Measurements from ENCODE around the gene AGAP2.

AGAP2 gene

GRCh38 chr12:57772429-57773322 is 34.1 kb upstream of the AGAP2 start, which contains the start of gene EEF1AKMT3:
EEF1AKMT3 (plus strand) TSS chr12:57772614; CDS start chr12:57772725, 111 bp downstream.
- TF ChIP-seq CTCF (conservative IDR thresholded peaks at IDR 0.05): no peak
- TF ChIP-seq ZFX (IDR thresholded peaks at IDR 0.05): peak; percentile 60; the same call in 1 of the 2 replicates

GRCh38 chr12:57771873-57772428 is 33.4 kb upstream of the AGAP2 start, which contains the start of gene METTL1:
METTL1 (minus strand) TSS chr12:57772105; CDS start chr12:57772083, 22 bp downstream.
- peak within 1 kb of the TSS; percentile 97 for H3K27ac ChIP-seq
- TF ChIP-seq CTCF (conservative IDR thresholded peaks at IDR 0.05) (no peak), ZFX (IDR thresholded peaks at IDR 0.05) (peak; percentile 67)

More at GRCh38 chr12:57772429-57773322, 34.1 kb upstream of the AGAP2 start, which contains the start of gene EEF1AKMT3:
- peak within 1 kb of the TSS; percentile 97 for H3K27ac ChIP-seq

- TF ChIP-seq ZFX (IDR thresholded peaks at IDR 0.05): no peak
- H3K27ac ChIP-seq: peak overlapping the region; percentile 97
Measured at GRCh38 chr12:57771236-57771872, 32.8 kb upstream of the AGAP2 start.

GRCh38 chr12:57770734-57771133 is 32.2 kb upstream of the AGAP2 start:
- peak overlapping the region; percentile 97; the same call in 1 of the 2 replicates for H3K27ac ChIP-seq
- TF ChIP-seq ZFX (IDR thresholded peaks at IDR 0.05): no peak
- TF ChIP-seq CTCF (conservative IDR thresholded peaks at IDR 0.05): no peak

GRCh38 chr12:57769594-57769993 is 31.1 kb upstream of the AGAP2 start:
- TF ChIP-seq ZFX (IDR thresholded peaks at IDR 0.05): no peak
- TF ChIP-seq CTCF (conservative IDR thresholded peaks at IDR 0.05): no peak
- no peak overlapping the region for H3K27ac ChIP-seq

GRCh38 chr12:57767876-57768275 is 29.3 kb upstream of the AGAP2 start:
- TF ChIP-seq ZFX (IDR thresholded peaks at IDR 0.05): no peak
- TF ChIP-seq CTCF (conservative IDR thresholded peaks at IDR 0.05): no peak
- H3K27ac ChIP-seq: no peak overlapping the region

- TF ChIP-seq CTCF (conservative IDR thresholded peaks at IDR 0.05): no peak
- no peak for TF ChIP-seq ZFX (IDR thresholded peaks at IDR 0.05)
- H3K27ac ChIP-seq: no peak overlapping the region
Measured at GRCh38 chr12:57767305-57767698, 28.8 kb upstream of the AGAP2 start.
